Measurements from ENCODE around the gene DCLRE1A. TPM values are rescaled to one million over a fixed set of nuclear protein-coding genes. Genes with fewer than 3 reads are reported as not detected.
"Not testable (repeated sequence)": the region's sequence is repeated elsewhere in the genome, so short reads cannot be mapped to it uniquely, and the experiment has no call there.

DCLRE1A gene
- total RNA-seq, 4 donors from 2014 or later = 1.9 to 4.6 (median 3.8) TPM

GRCh38 chr10:113820507-113820906 is 33.4 kb downstream of the DCLRE1A start:
- intact Hi-C loops (cut with DNase I; ENCODE audit: low total_unique reads) (no loop called here), in situ Hi-C loops (cut with MboI; ENCODE audit: low pct_ligation_motif_present in 1 of 4, low pct_unique_long_range_greater_than_20kb in 1 of 4, low sequenced_read_pairs in 3 of 4) (loop anchor here in 1 of 4 donors (25.0 kb wide), 1 partner anchor 292 kb away; no protein-coding TSS in a partner anchor)
- Histone ChIP-seq H3K27ac (no peak overlapping the region), H3K27me3 (no peaks in the 10 kb centered on the region), H3K4me1 (no peaks in the 10 kb centered on the region), H3K9me3 (no peaks in the 10 kb centered on the region), H3K36me3 (no peaks in the 10 kb centered on the region), H3K4me3 (no peak overlapping the region)
- TF ChIP-seq CTCF (IDR thresholded peaks at IDR 0.05) (no peak), POLR2A (IDR thresholded peaks at IDR 0.05) (no peak), EP300 (IDR thresholded peaks at IDR 0.05; ENCODE audit: low read depth) (no peak)
- WGBS, 2 donors (ENCODE audit: low coverage in 1 of 2) = 71 to 76% methylated on average over 3 to 8 of the region's 8 CpGs
- no peak for DNase-seq

GRCh38 chr10:113819989-113820388 is 33.9 kb downstream of the DCLRE1A start:
- Histone ChIP-seq H3K36me3 (no peaks in the 10 kb centered on the region), H3K27me3 (no peaks in the 10 kb centered on the region), H3K27ac (no peak overlapping the region), H3K4me1 (no peaks in the 10 kb centered on the region), H3K4me3 (no peak overlapping the region), H3K9me3 (no peaks in the 10 kb centered on the region)
- in situ Hi-C loops (cut with MboI; ENCODE audit: low pct_ligation_motif_present in 1 of 4, low pct_unique_long_range_greater_than_20kb in 1 of 4, low sequenced_read_pairs in 3 of 4) (loop anchor here in 1 of 4 donors (25.0 kb wide), 1 partner anchor 292 kb away; no protein-coding TSS in a partner anchor), intact Hi-C loops (cut with DNase I; ENCODE audit: low total_unique reads) (no loop called here)
- WGBS, 2 donors (ENCODE audit: low coverage in 1 of 2) = 87 to 89% methylated on average over 4 of the region's 4 CpGs
- no peak for DNase-seq
- TF ChIP-seq EP300 (IDR thresholded peaks at IDR 0.05; ENCODE audit: low read depth) = no peak

GRCh38 chr10:113814700-113815099 is 39.2 kb downstream of the DCLRE1A start:
- H3K27me3 ChIP-seq; H3K4me1 ChIP-seq; intact Hi-C loops (cut with DNase I; ENCODE audit: low total_unique reads); H3K9me3 ChIP-seq; H3K36me3 ChIP-seq; H3K27ac ChIP-seq; DNase-seq; H3K4me3 ChIP-seq: not testable (repeated sequence)
- in situ Hi-C loops (cut with MboI; ENCODE audit: low pct_ligation_motif_present in 1 of 4, low pct_unique_long_range_greater_than_20kb in 1 of 4, low sequenced_read_pairs in 3 of 4) = loop anchor here in 1 of 4 donors (25.0 kb wide), 1 partner anchor 298 kb away; no protein-coding TSS in a partner anchor
- 53% methylated on average over 1 of the region's 1 CpG; no CpG with 5 or more reads in 1 of the 2 donors for WGBS, 2 donors (ENCODE audit: low coverage in 1 of 2)

GRCh38 chr10:113808168-113808567 is 45.7 kb downstream of the DCLRE1A start:
- no peaks in the 10 kb centered on the region for H3K36me3 ChIP-seq
- no peak for TF ChIP-seq CTCF (IDR thresholded peaks at IDR 0.05)
- TF ChIP-seq POLR2A (IDR thresholded peaks at IDR 0.05) = no peak
- no peak for TF ChIP-seq EP300 (IDR thresholded peaks at IDR 0.05; ENCODE audit: low read depth)
- TF ChIP-seq POLR2AphosphoS5 (IDR thresholded peaks at IDR 0.05) = no peak
- no peak for DNase-seq
- in situ Hi-C loops (cut with MboI; ENCODE audit: low pct_ligation_motif_present in 1 of 4, low pct_unique_long_range_greater_than_20kb in 1 of 4, low sequenced_read_pairs in 3 of 4) (loop anchor here in 1 of 4 donors (25.0 kb wide), 1 partner anchor 304 kb away; no protein-coding TSS in a partner anchor), intact Hi-C loops (cut with DNase I; ENCODE audit: low total_unique reads) (no loop called here)
- H3K9me3 ChIP-seq = no peaks in the 10 kb centered on the region
- no peaks in the 10 kb centered on the region for H3K4me1 ChIP-seq
- WGBS, 2 donors (ENCODE audit: low coverage in 1 of 2) = 80% methylated on average over 3 of the region's 3 CpGs; no CpG with 5 or more reads in 1 of the 2 donors
- no peak overlapping the region for H3K27ac ChIP-seq
- H3K27me3 ChIP-seq = no peaks in the 10 kb centered on the region
- H3K4me3 ChIP-seq = no peak overlapping the region

- Histone ChIP-seq H3K4me3 (no peak overlapping the region), H3K9me3 (no peaks in the 10 kb centered on the region), H3K36me3 (no peaks in the 10 kb centered on the region), H3K27me3 (no peaks in the 10 kb centered on the region), H3K27ac (no peak overlapping the region), H3K4me1 (peaks cover 0 to under 1% (median 0%) of the 10 kb centered on the region in 4 donors)
- TF ChIP-seq POLR2AphosphoS5 (IDR thresholded peaks at IDR 0.05) (no peak), EP300 (IDR thresholded peaks at IDR 0.05; ENCODE audit: low read depth) (no peak), POLR2A (IDR thresholded peaks at IDR 0.05) (no peak), CTCF (IDR thresholded peaks at IDR 0.05) (no peak)
- DNase-seq = no peak
- 92 to 99% methylated on average over 2 to 4 of the region's 4 CpGs for WGBS, 2 donors (ENCODE audit: low coverage in 1 of 2)
- in situ Hi-C loops (cut with MboI; ENCODE audit: low pct_ligation_motif_present in 1 of 4, low pct_unique_long_range_greater_than_20kb in 1 of 4, low sequenced_read_pairs in 3 of 4) (loop anchor here in 1 of 4 donors (25.0 kb wide), 1 partner anchor 306 kb away; no protein-coding TSS in a partner anchor), intact Hi-C loops (cut with DNase I; ENCODE audit: low total_unique reads) (no loop called here)
Observed at GRCh38 chr10:113806503-113806902, 47.4 kb downstream of the DCLRE1A start.
